Gastrocnemius medialis (tissue), 4 donors: Measurements from ENCODE around the gene CNOT4.

Source experiments
- POLR2A ChIP-seq, 2 donors: fragments of 450-650 bp; IDR thresholded peaks; one replicate each; pipeline ENCODE4 v1.6.1; 2017; ENCODE audit warnings: antibody characterized with exemption in 2 of 2, mild to moderate bottlenecking in 2 of 2, moderate library complexity in 2 of 2
- TF ChIP-seq, protein P1 (sequence below), 5 experiments: fragments of 450-650 bp in 3 of 5; fragments of 200-600 bp in 2 of 5; sonication (generic) in 2 of 5; IDR thresholded peaks in 4 of 5; conservative IDR thresholded peaks in 1 of 5; 1 replicate in 4 of 5; 2 replicates in 1 of 5; pipeline ENCODE4 v1.5.1; 2016 to 2019; ENCODE audit warnings: antibody characterized with exemption in 5 of 5, mild to moderate bottlenecking in 3 of 5, moderate library complexity in 3 of 5

DNA sequence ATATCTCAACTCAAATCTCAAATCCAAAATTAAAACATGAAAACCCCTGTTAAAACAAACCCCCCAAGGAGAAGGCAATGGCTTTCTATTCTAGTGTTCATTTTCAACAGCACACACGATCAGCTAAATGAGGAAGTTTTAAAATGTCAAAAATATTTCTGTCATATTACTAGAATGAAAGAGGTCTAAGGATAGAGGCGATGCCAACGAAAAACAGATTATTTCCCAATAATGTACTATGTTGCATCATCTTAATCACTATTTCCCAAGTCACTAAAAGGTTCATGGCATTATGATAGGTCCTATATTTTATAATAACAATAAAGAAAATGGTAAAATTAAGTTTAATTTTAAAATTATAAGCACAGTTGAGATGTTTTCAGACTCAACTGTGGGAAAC is 10.1 kb downstream of the CNOT4 start:
- TF ChIP-seq, protein P1, sequence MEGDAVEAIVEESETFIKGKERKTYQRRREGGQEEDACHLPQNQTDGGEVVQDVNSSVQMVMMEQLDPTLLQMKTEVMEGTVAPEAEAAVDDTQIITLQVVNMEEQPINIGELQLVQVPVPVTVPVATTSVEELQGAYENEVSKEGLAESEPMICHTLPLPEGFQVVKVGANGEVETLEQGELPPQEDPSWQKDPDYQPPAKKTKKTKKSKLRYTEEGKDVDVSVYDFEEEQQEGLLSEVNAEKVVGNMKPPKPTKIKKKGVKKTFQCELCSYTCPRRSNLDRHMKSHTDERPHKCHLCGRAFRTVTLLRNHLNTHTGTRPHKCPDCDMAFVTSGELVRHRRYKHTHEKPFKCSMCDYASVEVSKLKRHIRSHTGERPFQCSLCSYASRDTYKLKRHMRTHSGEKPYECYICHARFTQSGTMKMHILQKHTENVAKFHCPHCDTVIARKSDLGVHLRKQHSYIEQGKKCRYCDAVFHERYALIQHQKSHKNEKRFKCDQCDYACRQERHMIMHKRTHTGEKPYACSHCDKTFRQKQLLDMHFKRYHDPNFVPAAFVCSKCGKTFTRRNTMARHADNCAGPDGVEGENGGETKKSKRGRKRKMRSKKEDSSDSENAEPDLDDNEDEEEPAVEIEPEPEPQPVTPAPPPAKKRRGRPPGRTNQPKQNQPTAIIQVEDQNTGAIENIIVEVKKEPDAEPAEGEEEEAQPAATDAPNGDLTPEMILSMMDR (IDR thresholded peaks at IDR 0.05 in 4 of 5, conservative IDR thresholded peaks at IDR 0.05 in 1 of 5): no peak
- no peak for TF ChIP-seq POLR2A (IDR thresholded peaks at IDR 0.05)
